Kidney tubule cell (primary cell): ENCODE measurements around the gene GMDS.
A peak's percentile ranks its signal among the peaks of the same experiment; 100 is the strongest.

Experiments
- DNase-seq: peaks from one replicate; pipeline ENCODE4 v3.0.0-alpha.2; 2018; ENCODE audit warnings: low spot score

The GMDS gene

DNA sequence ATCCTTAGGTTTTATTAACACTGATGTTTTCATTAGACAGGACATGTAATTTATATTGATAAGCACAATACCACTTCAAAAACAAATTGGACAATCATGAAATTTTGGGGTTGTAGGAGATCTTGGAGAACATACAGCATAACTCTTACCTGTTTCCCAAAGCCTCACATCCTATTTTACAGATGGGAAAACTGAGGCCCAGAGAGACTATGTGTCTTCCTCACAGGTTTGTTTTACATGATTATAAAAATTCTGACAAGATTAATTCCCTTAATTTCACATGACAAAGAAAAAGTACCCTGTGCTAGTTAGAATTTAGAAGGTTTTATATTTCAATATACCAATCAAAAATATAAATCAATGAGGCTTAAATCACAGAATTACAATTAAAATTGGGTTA, 145.5 kb downstream of the GMDS start:
- no peak for DNase-seq

GRCh38 chr6:2097464-2097863, 147.9 kb downstream of the GMDS start:
- DNase-seq = peak; percentile 21

- no peak for DNase-seq
These were observed 150.8 kb downstream of the GMDS start for GRCh38 chr6:2094642-2095041.

GRCh38 chr6:2086326-2086965, 159.0 kb downstream of the GMDS start:
- peak; percentile 57 for DNase-seq

- peak; percentile 85 for DNase-seq
These were observed 159.7 kb downstream of the GMDS start for GRCh38 chr6:2085657-2086056.

DNA sequence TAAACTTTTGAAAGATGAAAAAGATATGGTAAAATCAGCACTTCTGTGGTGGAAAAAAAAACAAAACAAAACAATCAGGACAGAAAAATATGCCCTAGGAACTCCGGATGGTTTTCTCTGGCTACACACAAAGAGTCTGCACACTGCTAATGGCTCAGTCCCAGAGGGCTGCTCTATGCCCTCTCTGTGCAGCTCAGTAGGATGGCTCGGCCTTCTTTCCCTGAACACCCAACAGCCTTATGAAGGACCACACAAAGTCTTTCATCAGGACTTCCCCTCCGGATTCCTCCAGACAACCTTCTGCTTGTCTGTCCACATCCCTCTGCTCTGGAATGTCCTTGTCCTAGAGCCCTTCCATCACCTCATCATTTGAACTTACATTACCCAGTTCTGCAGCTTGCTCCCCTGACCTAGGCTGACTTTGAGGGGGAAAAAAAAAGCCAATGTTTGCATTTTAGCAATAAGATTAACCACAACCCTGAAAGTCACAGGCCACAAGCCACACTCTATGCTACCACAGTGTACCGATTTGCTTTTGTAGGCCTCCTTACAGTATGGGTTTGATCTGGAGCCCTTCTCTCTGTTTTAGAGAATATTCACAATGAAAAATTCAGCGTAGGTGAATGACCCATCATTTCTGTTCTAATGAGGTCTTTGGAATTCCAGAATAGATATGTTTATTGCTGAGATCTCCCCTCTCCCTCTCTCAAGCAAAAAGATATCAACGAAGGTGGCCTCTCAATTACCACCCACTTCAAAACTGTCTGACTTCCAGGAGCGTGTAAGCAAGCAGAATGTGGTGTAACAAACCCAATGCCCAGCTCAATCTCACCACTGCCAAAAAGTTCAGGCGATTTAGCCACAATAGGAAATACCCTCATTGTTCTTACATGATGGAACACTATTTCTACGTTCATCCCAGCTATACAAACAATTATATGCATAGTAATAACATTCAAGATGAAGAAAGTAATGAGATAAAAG, 164.0 kb downstream of the GMDS start:
- DNase-seq = no peak

GRCh38 chr6:2078888-2079287, 166.5 kb downstream of the GMDS start:
- DNase-seq = no peak

- DNase-seq = no peak
These were observed 167.6 kb downstream of the GMDS start for GRCh38 chr6:2077826-2078225.

DNA sequence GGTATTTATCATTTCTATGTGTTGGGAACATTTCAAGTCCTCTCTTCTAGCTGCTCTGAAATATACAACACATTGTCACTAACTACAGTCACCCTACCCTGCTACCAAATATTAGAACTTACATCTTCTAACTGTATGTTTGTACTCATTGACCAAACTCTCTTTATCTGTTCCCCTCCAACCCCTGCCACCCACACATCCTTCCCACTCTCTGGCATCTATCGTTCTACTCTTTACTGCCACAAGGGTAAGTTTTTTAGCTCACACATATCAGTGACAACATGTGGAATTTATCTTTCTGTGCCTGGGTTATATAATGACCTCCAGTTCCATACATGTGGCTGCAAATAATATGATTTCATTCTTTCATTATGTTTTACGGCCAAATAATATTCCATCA, 171.9 kb downstream of the GMDS start:
- no peak for DNase-seq

- DNase-seq = no peak
These were observed 173.0 kb downstream of the GMDS start for GRCh38 chr6:2072453-2072852.

- DNase-seq = no peak
These were observed 181.9 kb downstream of the GMDS start for GRCh38 chr6:2063547-2063946.

DNA sequence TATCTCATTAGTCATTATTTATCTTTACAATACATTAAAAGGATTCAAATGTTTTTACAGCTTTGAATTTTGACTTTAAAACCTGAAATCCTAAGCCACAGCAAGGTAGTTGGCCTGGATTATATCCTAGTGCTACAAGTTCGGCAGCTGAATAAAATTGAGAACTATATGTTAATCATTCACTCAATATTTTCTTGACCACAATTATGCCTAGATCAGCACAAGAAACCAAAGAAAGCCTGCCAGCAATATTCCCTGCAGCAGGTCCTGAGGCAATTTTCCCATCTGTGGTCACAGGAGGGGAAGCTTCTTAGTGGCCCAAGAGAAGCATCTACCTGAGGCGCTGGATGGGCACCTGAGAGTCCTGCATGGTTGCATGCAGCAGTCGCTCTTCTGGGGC, 183.5 kb downstream of the GMDS start:
- peak; percentile 64 for DNase-seq

DNA sequence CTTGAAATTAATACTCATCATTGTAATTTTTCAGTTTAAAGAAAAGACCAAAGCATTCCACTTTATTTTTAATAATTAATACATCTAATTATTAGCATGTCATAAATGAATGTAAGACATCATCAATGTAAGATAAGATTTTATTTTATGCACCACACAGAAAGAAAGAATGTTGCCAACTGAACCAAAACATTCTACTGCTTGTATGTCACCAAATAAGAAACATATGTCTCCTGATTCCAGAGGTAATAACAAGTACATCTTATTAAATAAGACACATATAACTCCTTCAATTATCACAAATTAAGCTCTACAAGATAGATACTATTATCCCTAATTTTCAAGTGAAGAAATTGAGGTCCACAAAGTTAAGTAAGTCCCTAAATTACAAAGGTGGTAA, 189.5 kb downstream of the GMDS start:
- no peak for DNase-seq

GRCh38 chr6:2055143-2055542, 190.3 kb downstream of the GMDS start:
- DNase-seq = no peak

- peak; percentile 10 for DNase-seq
These were observed 190.8 kb downstream of the GMDS start for GRCh38 chr6:2054516-2055067.

GRCh38 chr6:2053691-2054090, 191.7 kb downstream of the GMDS start:
- DNase-seq = no peak

GRCh38 chr6:2047855-2048254, 197.6 kb downstream of the GMDS start:
- no peak for DNase-seq

GRCh38 chr6:2044192-2044591, 201.2 kb downstream of the GMDS start:
- no peak for DNase-seq

DNA sequence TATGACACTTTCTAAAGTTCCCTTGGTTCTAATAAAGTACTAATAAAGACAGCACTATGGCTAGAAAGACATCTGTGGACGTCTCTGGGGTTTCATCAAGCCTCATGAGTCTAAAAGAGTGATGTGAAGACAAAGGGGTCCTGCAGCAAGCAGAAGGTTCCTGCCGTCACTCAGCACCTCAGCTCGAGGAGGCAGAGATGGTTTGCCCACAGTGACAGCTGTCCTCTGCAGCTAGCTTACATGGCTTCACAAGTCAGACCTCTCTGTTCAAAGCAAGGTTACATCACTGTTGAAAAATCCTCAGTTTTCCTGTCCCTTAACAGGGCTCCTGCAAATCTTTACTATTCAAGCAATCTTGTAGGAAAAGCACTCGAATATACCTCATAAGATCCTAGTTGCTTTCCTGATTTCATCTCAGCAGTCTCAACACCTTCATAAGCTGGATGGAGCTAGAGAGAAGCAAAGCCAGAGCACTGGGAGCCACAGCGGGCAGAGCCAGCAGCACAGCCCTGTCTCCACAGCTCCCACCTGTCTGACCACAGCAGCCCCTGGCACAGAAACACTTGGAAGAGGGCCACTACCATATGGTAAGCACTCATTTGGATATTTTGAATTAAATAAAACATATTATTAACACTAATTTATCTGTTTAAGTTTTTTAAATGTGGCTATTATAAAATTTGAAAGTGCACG, 202.3 kb downstream of the GMDS start:
- no peak for DNase-seq

DNA sequence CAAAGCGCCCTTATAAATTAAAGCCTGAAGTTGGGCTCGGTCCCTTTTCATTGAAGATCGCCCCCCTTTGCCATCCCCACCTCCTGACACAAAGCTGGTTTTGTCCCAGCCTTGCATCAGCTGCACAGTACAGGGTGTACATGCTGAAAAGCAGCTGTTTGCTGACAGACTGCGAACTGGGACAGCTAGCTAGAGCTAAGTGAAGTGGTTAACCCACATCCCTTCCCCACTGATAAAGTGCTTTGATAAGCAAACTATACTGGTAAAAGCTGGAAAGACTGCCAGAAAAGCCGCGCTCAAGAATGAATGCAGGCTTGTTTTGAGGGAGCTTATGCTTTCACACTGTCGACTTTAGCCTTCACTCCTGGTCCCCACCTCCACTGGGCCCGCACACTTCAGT, 207.3 kb downstream of the GMDS start:
- no peak for DNase-seq

- peak; percentile 32 for DNase-seq
These were observed 208.0 kb downstream of the GMDS start for GRCh38 chr6:2037237-2037926.

DNA sequence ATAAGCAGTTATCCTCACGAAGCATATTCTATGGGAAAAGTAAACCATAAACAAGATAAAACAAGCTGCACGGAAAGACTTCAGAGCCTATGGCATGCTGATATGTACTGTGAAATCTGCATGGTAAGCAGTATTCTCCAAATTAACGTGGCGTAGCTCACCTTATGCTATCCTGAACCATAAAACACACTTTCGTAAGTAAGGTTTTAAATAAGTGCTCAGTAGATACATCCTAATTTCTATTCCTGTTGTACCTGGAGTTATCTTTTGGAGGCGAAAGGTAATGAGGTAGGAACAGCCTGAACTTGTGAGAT, 208.7 kb downstream of the GMDS start:
- no peak for DNase-seq
